ENCODE results near the gene AP3B1.

The AP3B1 gene

DNA sequence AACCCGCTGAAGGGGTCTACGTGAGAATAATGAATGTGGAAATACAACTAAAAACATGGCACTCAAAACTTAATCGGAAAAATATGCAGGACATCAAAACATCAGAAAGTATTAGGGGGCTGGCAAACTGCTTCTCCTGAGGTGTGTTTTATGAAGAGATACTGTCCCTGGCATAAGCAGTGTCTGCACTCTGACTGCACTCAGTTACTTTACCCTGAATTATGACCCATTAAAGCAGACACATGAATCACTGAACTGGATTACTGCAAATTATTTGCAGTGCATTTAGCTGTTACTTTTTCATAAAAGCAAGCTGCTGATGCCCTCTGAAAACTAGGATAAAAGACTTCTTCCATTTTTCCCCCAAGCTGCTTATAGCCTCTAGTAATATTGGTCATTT, 164.9 kb downstream of the AP3B1 start:
- no peak for TF ChIP-seq CTCF (conservative IDR thresholded peaks at IDR 0.05; ENCODE audit: control insufficient read depth, insufficient read depth, low read depth, low read length)
- no peak for DNase-seq (ENCODE audit: low read depth)
- no peak overlapping the region for H3K4me3 ChIP-seq (ENCODE audit: control insufficient read depth, low read depth, low read length)

- H3K4me3 ChIP-seq (ENCODE audit: control insufficient read depth, low read depth, low read length): no peak overlapping the region
- no peak for DNase-seq (ENCODE audit: low read depth)
- TF ChIP-seq CTCF (conservative IDR thresholded peaks at IDR 0.05; ENCODE audit: control insufficient read depth, insufficient read depth, low read depth, low read length): peak; percentile 21
Measured at GRCh38 chr5:78127875-78128274, 166.6 kb downstream of the AP3B1 start.

- DNase-seq (ENCODE audit: low read depth): no peak
Measured at GRCh38 chr5:78126536-78126935, 168.0 kb downstream of the AP3B1 start.

GRCh38 chr5:78116167-78116566, 178.3 kb downstream of the AP3B1 start:
- TF ChIP-seq CTCF (conservative IDR thresholded peaks at IDR 0.05; ENCODE audit: control insufficient read depth, insufficient read depth, low read depth, low read length): no peak
- no peak overlapping the region for H3K4me3 ChIP-seq (ENCODE audit: control insufficient read depth, low read depth, low read length)
- no peak for DNase-seq (ENCODE audit: low read depth)

More at GRCh38 chr5:78126536-78126935, 168.0 kb downstream of the AP3B1 start:
- no peak overlapping the region for H3K4me3 ChIP-seq (ENCODE audit: control insufficient read depth, low read depth, low read length)
- no peak for TF ChIP-seq CTCF (conservative IDR thresholded peaks at IDR 0.05; ENCODE audit: control insufficient read depth, insufficient read depth, low read depth, low read length)

GRCh38 chr5:78113689-78114264, 180.7 kb downstream of the AP3B1 start:
- DNase-seq (ENCODE audit: low read depth): no peak
- no peak overlapping the region for H3K4me3 ChIP-seq (ENCODE audit: control insufficient read depth, low read depth, low read length)
- TF ChIP-seq CTCF (conservative IDR thresholded peaks at IDR 0.05; ENCODE audit: control insufficient read depth, insufficient read depth, low read depth, low read length): no peak

- no peak for DNase-seq (ENCODE audit: low read depth)
- no peak for TF ChIP-seq CTCF (conservative IDR thresholded peaks at IDR 0.05; ENCODE audit: control insufficient read depth, insufficient read depth, low read depth, low read length)
- no peak overlapping the region for H3K4me3 ChIP-seq (ENCODE audit: control insufficient read depth, low read depth, low read length)
Measured at GRCh38 chr5:78112931-78113330, 181.6 kb downstream of the AP3B1 start.

DNA sequence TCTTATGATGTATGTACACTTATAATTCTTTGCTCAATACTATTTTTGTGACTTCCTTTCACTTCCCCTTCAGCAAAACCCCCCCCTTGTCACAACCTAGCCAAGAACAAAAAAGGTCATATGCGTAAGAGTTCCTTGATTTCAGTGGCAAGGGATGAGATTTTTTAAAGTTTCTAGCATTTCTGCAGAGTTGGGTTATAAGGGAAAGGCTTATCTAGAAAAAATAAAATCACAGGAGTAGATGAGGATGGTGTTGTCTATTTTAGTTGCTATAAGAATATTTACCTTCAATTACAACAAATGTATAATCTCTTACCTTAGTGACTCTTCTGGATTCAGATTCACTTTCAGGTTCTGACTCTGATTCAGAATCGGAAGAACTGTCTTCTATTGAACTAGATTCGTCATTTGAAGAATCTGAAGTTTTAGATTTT, 184.6 kb downstream of the AP3B1 start:
- DNase-seq (ENCODE audit: low read depth): no peak
- TF ChIP-seq CTCF (conservative IDR thresholded peaks at IDR 0.05; ENCODE audit: control insufficient read depth, insufficient read depth, low read depth, low read length): no peak
- H3K4me3 ChIP-seq (ENCODE audit: control insufficient read depth, low read depth, low read length): no peak overlapping the region

Measured in fibroblast of mammary gland (primary cell).